HEK293 (cell line): ENCODE results near the gene ALDOA.

Source experiments
- CTCF ChIA-PET: fragments of 350-600 bp; formaldehyde crosslinking; extraction: SDS; loops from one replicate; lab custom pipeline; 2021; ENCODE audit warnings: antibody characterized with exemption; lab: Yijun Ruan, JAX
- POLR2A ChIA-PET: fragments of 300-600 bp; formaldehyde crosslinking; extraction: SDS; loops from one replicate; lab custom pipeline; 2020; ENCODE audit warnings: antibody characterized with exemption, inconsistent platforms; lab: Yijun Ruan, JAX
- H3K27ac ChIP-seq: fragments of 200-500 bp; sonication (Bioruptor generic); 2 replicates; pipeline ENCODE4 v1.5.1; 2014; ENCODE audit warnings: low read depth, low read length, control low read depth, inconsistent platforms; ENCODE audit errors: extremely low read depth
- H3K36me3 ChIP-seq, 2 experiments: fragments of 200-500 bp in 1 of 2; sonication (Bioruptor generic) in 1 of 2; 1 replicate in 1 of 2; 2 replicates in 1 of 2; pipeline ENCODE4 v1.5.1; 2014 to 2017; ENCODE audit warnings: inconsistent platforms in 2 of 2, low read length in 2 of 2; ENCODE audit not compliant: control insufficient read depth in 2 of 2, insufficient read depth in 1 of 2
- H3K4me1 ChIP-seq: fragments of 200-500 bp; sonication (Bioruptor generic); 2 replicates; pipeline ENCODE4 v1.5.1; 2014; ENCODE audit warnings: mild to moderate bottlenecking, low read length, inconsistent platforms; ENCODE audit not compliant: control insufficient read depth, insufficient read depth
- H3K4me3 ChIP-seq: 2 replicates; pipeline ENCODE4 v1.5.1; 2011; ENCODE audit warnings: low read depth, mild to moderate bottlenecking, control low read depth, low read length, moderate library complexity
- H3K9me3 ChIP-seq: fragments of 200-500 bp; sonication (Bioruptor generic); 2 replicates; pipeline ENCODE4 v1.5.1; 2014; ENCODE audit warnings: low read depth, low read length, inconsistent platforms; ENCODE audit not compliant: control insufficient read depth, insufficient read depth
- BCL11A ChIP-seq: fragments of 450-650 bp; formaldehyde crosslinking; IDR thresholded peaks from 2 replicates; pipeline ENCODE4 v1.5.1; 2016; ENCODE audit warnings: low read depth, missing biosample characterization, missing genetic modification characterization
- GFI1B ChIP-seq: fragments of 450-650 bp; formaldehyde crosslinking; IDR thresholded peaks from 2 replicates; pipeline ENCODE4 v1.5.1; 2016; ENCODE audit warnings: missing biosample characterization, missing genetic modification characterization
- HOXD13 ChIP-seq: sonication (generic); formaldehyde crosslinking; IDR thresholded peaks from 2 replicates; pipeline ENCODE4 v1.8.0; 2022; ENCODE audit warnings: missing genetic modification reagents, borderline replicate concordance
- IKZF3 ChIP-seq: fragments of 450-650 bp; IDR thresholded peaks from 2 replicates; pipeline ENCODE4 v1.5.0; 2018; ENCODE audit warnings: missing biosample characterization, mild to moderate bottlenecking, missing genetic modification characterization, moderate library complexity
- PATZ1 ChIP-seq: fragments of 450-650 bp; formaldehyde crosslinking; IDR thresholded peaks from 2 replicates; pipeline ENCODE4 v1.5.1; 2016; ENCODE audit warnings: missing biosample characterization, missing genetic modification characterization
- SCRT2 ChIP-seq: fragments of 450-650 bp; formaldehyde crosslinking; IDR thresholded peaks from 2 replicates; pipeline ENCODE4 v1.5.1; 2016; ENCODE audit warnings: missing biosample characterization, missing genetic modification characterization
- SP7 ChIP-seq: fragments of 450-650 bp; formaldehyde crosslinking; IDR thresholded peaks from 2 replicates; pipeline ENCODE4 v1.5.1; 2016; ENCODE audit warnings: missing biosample characterization, missing genetic modification characterization
- YY2 ChIP-seq: fragments of 450-650 bp; formaldehyde crosslinking; IDR thresholded peaks from 2 replicates; pipeline ENCODE4 v1.5.1; 2016; ENCODE audit warnings: missing biosample characterization, missing genetic modification characterization
- ZBTB11 ChIP-seq: fragments of 450-650 bp; formaldehyde crosslinking; conservative IDR thresholded peaks from 2 replicates; pipeline ENCODE4 v1.5.1; 2016; ENCODE audit warnings: low read depth, missing biosample characterization, missing genetic modification characterization
- ZBTB7A ChIP-seq: fragments of 450-650 bp; formaldehyde crosslinking; IDR thresholded peaks from 2 replicates; pipeline ENCODE4 v1.5.1; 2016; ENCODE audit warnings: low read depth, missing biosample characterization, missing genetic modification characterization
- ZFHX2 ChIP-seq: fragments of 450-650 bp; formaldehyde crosslinking; conservative IDR thresholded peaks from 2 replicates; pipeline ENCODE4 v1.5.1; 2016; ENCODE audit warnings: missing biosample characterization, missing genetic modification characterization
- ZFP3 ChIP-seq: fragments of 450-650 bp; formaldehyde crosslinking; IDR thresholded peaks from 2 replicates; pipeline ENCODE4 v1.5.1; 2016; ENCODE audit warnings: low read depth, missing biosample characterization, missing genetic modification characterization
- ZNF133 ChIP-seq: fragments of 450-650 bp; formaldehyde crosslinking; IDR thresholded peaks from 2 replicates; pipeline ENCODE4 v1.5.1; 2016; ENCODE audit warnings: missing biosample characterization, missing genetic modification characterization
- ZNF174 ChIP-seq: fragments of 450-650 bp; formaldehyde crosslinking; IDR thresholded peaks from 2 replicates; pipeline ENCODE4 v1.5.0; 2017; ENCODE audit warnings: missing biosample characterization, mild to moderate bottlenecking, missing genetic modification characterization
- ZNF175 ChIP-seq: fragments of 450-650 bp; formaldehyde crosslinking; IDR thresholded peaks from 2 replicates; pipeline ENCODE4 v1.5.1; 2016; ENCODE audit warnings: missing biosample characterization, missing genetic modification characterization
- ZNF362 ChIP-seq: fragments of 450-650 bp; formaldehyde crosslinking; IDR thresholded peaks from 2 replicates; pipeline ENCODE4 v1.5.1; 2016; ENCODE audit warnings: missing biosample characterization, missing genetic modification characterization
- ZNF398 ChIP-seq: fragments of 450-650 bp; formaldehyde crosslinking; IDR thresholded peaks from 2 replicates; pipeline ENCODE4 v1.5.1; 2017; ENCODE audit warnings: missing biosample characterization, missing genetic modification characterization
- ZNF529 ChIP-seq: fragments of 450-650 bp; formaldehyde crosslinking; IDR thresholded peaks from 2 replicates; pipeline ENCODE4 v1.5.1; 2017; ENCODE audit warnings: missing genetic modification characterization, missing biosample characterization; ENCODE audit not compliant: insufficient replicate concordance
- ZNF558 ChIP-seq: fragments of 450-650 bp; formaldehyde crosslinking; IDR thresholded peaks from 2 replicates; pipeline ENCODE4 v1.5.1; 2016; ENCODE audit warnings: missing biosample characterization, missing genetic modification characterization
- ZNF777 ChIP-seq: fragments of 450-650 bp; formaldehyde crosslinking; IDR thresholded peaks from 2 replicates; pipeline ENCODE4 v1.5.1; 2017; ENCODE audit warnings: missing biosample characterization, missing genetic modification characterization, borderline replicate concordance
- ZNF791 ChIP-seq: fragments of 450-650 bp; formaldehyde crosslinking; IDR thresholded peaks from 2 replicates; pipeline ENCODE4 v1.5.1; 2016; ENCODE audit warnings: missing biosample characterization, missing genetic modification characterization
- ZSCAN5A ChIP-seq: fragments of 450-650 bp; formaldehyde crosslinking; IDR thresholded peaks from 2 replicates; pipeline ENCODE4 v1.5.1; 2016; ENCODE audit warnings: missing biosample characterization, missing genetic modification characterization

Gene ALDOA

GRCh38 chr16:30060346-30060745, 5.2 kb upstream of the ALDOA start:
- TF ChIP-seq BCL11A (tag by site-specific recombination): no peak
- no peak for TF ChIP-seq ZBTB11 (tag by site-specific recombination)
- TF ChIP-seq SCRT2 (tag by site-specific recombination): no peak
- no peak for TF ChIP-seq ZFP3 (tag by site-specific recombination)
- 0 out of 2 replicates have a peak, but pooled peaks have one; percentile 48 for TF ChIP-seq ZNF398 (tag by site-specific recombination)
- CTCF ChIA-PET: no interaction called here
- Histone ChIP-seq H3K9me3 (no peaks in the 10 kb centered on the region), H3K4me1 (peaks cover 2% of the 10 kb centered on the region; the same call in 1 of the 2 replicates), H3K36me3 (peaks cover 3 to 23% of the 10 kb centered on the region in 2 experiments; a peak in 2 of 3 replicates), H3K27ac (no peak overlapping the region), H3K4me3 (no peak overlapping the region)
- POLR2A ChIA-PET: no interaction called here

- H3K9me3 ChIP-seq: no peaks in the 10 kb centered on the region
- peaks cover 3 to 26% of the 10 kb centered on the region in 2 experiments; a peak in 2 of 3 replicates for H3K36me3 ChIP-seq
- ChIA-PET CTCF (interaction anchor here (1.4 to 1.5 kb wide), 2 partner anchors 9 to 51 kb away, joined by 3 to 5 read pairs; no protein-coding TSS in a partner anchor), POLR2A (interaction anchor here (0.6 to 1.1 kb wide), 5 partner anchors 8 to 317 kb away, joined by 3 to 8 read pairs (median 5); partner anchors contain the start of gene TBX6)
- no peak overlapping the region for H3K27ac ChIP-seq
- peaks cover 2% of the 10 kb centered on the region; the same call in 1 of the 2 replicates for H3K4me1 ChIP-seq
- no peak overlapping the region for H3K4me3 ChIP-seq
- no peak for TF ChIP-seq ZFHX2
- TF ChIP-seq ZNF133 (tag by site-specific recombination): no peak
- TF ChIP-seq ZNF558 (tag by site-specific recombination): no peak
- 0 out of 2 replicates have a peak, but pooled peaks have one; percentile 17 for TF ChIP-seq GFI1B (tag by site-specific recombination)
- peak; percentile 55 for TF ChIP-seq PATZ1 (tag by site-specific recombination)
- TF ChIP-seq ZNF529 (tag by site-specific recombination): no peak
- no peak for TF ChIP-seq ZSCAN5A (tag by site-specific recombination)
- no peak for TF ChIP-seq ZNF174 (tag by site-specific recombination)
- TF ChIP-seq IKZF3: peak; percentile 37; the same call in 1 of the 2 replicates
- peak; percentile 59; the same call in 1 of the 2 replicates for TF ChIP-seq ZNF362 (tag by site-specific recombination)
- TF ChIP-seq ZNF791 (tag by site-specific recombination): no peak
- 0 out of 2 replicates have a peak, but pooled peaks have one; percentile 15 for TF ChIP-seq SP7
- TF ChIP-seq ZNF777 (tag by site-specific recombination): no peak
- no peak for TF ChIP-seq YY2 (tag by site-specific recombination)
- no peak for TF ChIP-seq ZNF175 (tag by site-specific recombination)
- TF ChIP-seq ZBTB7A: no peak
- no peak for TF ChIP-seq HOXD13 (CRISPR knock-in tag)
Observed at GRCh38 chr16:30060836-30061554, 4.6 kb upstream of the ALDOA start.
